Memory B cell (primary cell): Measurements from ENCODE around the gene ADAM12.

ENCODE experiments used
- ATAC-seq: fragments of 150-1000 bp; cut with Tn5 transposase; 2 replicates; pipeline ENCODE4 v1.10.0; 2021; ENCODE audit warnings: low read depth, mild to moderate bottlenecking, moderate library complexity
- DNase-seq, 2 donors: peaks; one replicate each; pipeline ENCODE4 v3.0.0; 2022; ENCODE audit warnings: low spot score in 2 of 2
- H3K27ac Mint-ChIP-seq: one replicate; pipeline ENCODE4 v1.8.0; 2022; ENCODE audit warnings: mild to moderate bottlenecking, moderate library complexity, mixed read lengths
- H3K27me3 Mint-ChIP-seq: one replicate; pipeline ENCODE4 v1.8.0; 2022; ENCODE audit warnings: mixed read lengths
- H3K36me3 Mint-ChIP-seq: one replicate; pipeline ENCODE4 v1.8.0; 2022; ENCODE audit warnings: mild to moderate bottlenecking, mixed read lengths
- H3K4me1 Mint-ChIP-seq: one replicate; pipeline ENCODE4 v1.8.0; 2022; ENCODE audit warnings: mixed read lengths
- H3K4me3 Mint-ChIP-seq: one replicate; pipeline ENCODE4 v1.8.0; 2022; ENCODE audit warnings: mild to moderate bottlenecking, moderate library complexity, mixed read lengths
- H3K9me3 Mint-ChIP-seq: one replicate; pipeline ENCODE4 v1.8.0; 2022; ENCODE audit warnings: mixed read lengths

The ADAM12 gene

DNA sequence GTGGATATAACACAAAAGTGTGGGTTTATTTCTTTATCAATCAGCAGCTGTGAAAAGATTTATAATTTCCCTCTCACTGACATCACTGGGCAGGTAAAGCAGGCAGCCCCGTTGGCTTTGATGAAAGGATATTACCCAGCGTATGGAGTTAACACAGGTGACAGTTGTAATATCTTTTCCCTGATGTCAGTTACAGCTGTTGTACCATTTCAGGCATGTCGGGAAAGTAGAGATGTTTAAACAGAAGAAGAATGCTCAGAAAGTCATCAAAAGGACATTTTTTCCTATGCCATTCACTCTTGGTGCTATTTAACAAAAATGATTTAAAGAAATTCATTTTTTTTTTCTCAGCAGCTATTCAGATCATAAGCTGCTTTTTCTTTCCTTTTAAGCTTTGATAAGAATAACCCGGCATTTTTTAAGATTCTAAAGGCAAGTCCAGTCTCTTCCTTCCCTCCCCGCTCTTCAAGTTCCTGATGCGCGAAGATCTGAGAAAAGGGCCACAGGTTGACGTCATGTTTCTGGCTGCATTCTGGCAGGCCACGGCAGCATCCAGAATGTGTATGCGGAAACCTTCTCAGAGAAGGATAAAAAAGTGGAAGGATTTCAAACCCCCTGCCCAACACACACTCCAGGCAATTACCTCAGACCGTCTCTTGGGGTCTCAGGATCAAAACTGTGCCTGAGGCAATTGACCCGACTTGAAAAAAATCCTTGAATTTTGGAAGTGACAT lies 32.5 kb upstream of the ADAM12 start:
- H3K4me3 Mint-ChIP-seq = no peak overlapping the region
- H3K9me3 Mint-ChIP-seq = peaks cover 11% of the 10 kb centered on the region
- H3K36me3 Mint-ChIP-seq = no peaks in the 10 kb centered on the region
- peaks cover 2% of the 10 kb centered on the region for H3K27me3 Mint-ChIP-seq
- H3K4me1 Mint-ChIP-seq = no peaks in the 10 kb centered on the region
- ATAC-seq (no peak), DNase-seq (no peak)
- H3K27ac Mint-ChIP-seq = no peak overlapping the region

DNA sequence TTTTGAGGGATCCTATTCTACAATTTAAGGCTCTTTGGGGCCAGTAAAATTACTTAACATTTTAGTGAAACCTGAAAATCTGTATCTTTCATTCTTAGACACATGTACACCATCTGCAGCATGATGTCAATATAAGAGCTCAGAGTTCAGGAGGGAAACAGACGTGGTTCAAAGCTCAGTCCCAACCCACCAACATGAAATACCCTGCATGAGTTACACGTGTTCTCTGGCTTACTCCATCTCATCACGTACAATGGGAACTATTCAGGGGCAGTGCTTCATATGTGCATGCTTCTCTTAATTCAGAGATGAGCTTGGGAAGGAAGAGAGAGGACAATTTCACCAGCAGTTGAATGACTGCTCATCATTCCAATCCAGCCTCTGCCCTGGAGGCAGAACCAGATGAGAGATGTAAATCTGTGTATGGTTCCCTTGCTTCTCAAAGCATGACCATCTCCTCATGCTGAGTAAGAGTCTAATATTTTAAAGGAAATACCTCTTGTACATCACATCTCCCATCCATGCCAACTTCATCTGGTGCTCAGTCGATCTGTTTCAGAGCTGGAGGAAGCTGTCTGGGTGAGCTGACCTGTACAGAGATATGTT lies 29.0 kb upstream of the ADAM12 start:
- peaks cover 8% of the 10 kb centered on the region for H3K9me3 Mint-ChIP-seq
- H3K36me3 Mint-ChIP-seq = no peaks in the 10 kb centered on the region
- H3K4me3 Mint-ChIP-seq = no peak overlapping the region
- H3K27ac Mint-ChIP-seq = no peak overlapping the region
- no peaks in the 10 kb centered on the region for H3K4me1 Mint-ChIP-seq
- peaks cover 2% of the 10 kb centered on the region for H3K27me3 Mint-ChIP-seq
- DNase-seq (no peak), ATAC-seq (no peak)

DNA sequence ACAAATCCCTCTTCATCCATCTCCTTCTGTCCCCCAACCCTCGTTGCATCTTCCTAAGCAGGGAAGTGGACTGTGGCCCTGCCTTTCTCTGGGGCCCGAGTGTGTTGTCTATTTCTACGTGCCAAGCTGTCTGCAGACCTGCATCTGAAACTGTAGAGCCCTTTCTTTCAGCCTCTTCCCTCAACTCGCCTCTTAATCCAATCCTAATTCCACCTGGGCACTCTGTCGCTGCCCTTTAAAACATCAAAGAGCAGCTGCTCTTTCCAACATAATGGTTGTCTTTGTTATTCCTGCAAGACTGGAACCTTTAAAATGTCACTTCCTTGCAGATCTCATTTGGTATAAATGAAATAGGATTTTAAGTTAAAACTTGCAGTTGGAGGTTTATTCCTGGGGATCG lies 21.5 kb upstream of the ADAM12 start:
- Mint-ChIP-seq H3K27me3 (no peaks in the 10 kb centered on the region), H3K27ac (no peak overlapping the region), H3K4me3 (no peak overlapping the region), H3K36me3 (no peaks in the 10 kb centered on the region), H3K4me1 (no peaks in the 10 kb centered on the region), H3K9me3 (no peaks in the 10 kb centered on the region)
- DNase-seq (no peak), ATAC-seq (no peak)

DNA sequence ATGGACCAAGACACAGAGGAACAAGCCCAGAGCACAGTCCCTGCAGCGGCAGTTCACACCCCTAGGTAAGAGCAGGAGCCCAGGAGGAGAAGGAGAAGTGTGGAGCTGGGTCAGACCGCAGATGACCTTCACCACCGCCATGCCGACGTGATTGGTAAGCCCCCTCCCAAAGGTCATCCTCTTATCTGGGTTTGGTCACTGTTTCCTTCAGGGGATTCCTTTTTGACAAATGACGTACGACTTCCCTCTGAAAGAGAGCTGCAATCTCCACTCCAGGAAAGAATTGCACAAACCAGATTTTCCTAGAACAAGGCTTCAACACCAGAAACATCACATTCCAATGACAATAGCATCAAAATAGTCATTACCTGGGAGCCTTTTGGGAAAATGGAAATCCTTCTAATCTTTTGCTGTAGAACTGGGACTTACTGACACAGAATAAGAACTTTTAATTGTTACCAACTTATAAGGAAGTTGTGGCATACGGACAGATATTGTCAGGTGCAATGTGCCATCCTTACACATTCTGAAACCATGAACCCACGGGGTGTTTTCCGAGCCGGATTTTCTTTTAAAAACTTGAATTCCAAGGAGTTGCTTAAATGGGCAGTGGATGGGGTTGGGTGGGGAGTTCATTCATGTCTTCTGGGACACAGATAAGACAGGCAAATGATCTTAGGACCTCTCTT lies 20.8 kb upstream of the ADAM12 start:
- H3K9me3 Mint-ChIP-seq = no peaks in the 10 kb centered on the region
- no peaks in the 10 kb centered on the region for H3K4me1 Mint-ChIP-seq
- H3K27me3 Mint-ChIP-seq = no peaks in the 10 kb centered on the region
- DNase-seq (no peak), ATAC-seq (no peak)
- no peak overlapping the region for H3K27ac Mint-ChIP-seq
- no peak overlapping the region for H3K4me3 Mint-ChIP-seq
- no peaks in the 10 kb centered on the region for H3K36me3 Mint-ChIP-seq

DNA sequence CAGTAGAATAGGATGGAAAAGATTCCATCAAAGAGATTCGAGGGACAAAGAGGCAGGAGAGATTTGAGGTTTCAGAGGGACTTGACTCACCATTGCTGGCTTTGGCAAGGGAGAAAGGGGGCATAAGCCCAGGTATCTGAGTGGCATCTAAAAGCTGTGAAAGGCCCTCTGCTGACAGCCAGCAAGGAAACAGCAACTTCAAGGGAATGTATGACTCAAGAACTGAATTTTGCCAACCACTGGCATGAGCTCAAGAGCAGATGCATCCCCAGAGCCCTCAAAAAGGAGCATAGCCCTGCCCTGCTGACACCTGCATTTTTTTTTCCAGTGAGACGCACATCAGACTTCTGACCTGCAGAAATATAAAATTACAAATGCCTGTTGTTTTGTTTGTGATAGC lies 19.6 kb upstream of the ADAM12 start:
- H3K27me3 Mint-ChIP-seq = no peaks in the 10 kb centered on the region
- no peaks in the 10 kb centered on the region for H3K4me1 Mint-ChIP-seq
- ATAC-seq = no peak
- H3K27ac Mint-ChIP-seq = no peak overlapping the region
- H3K36me3 Mint-ChIP-seq = no peaks in the 10 kb centered on the region
- no peak for DNase-seq
- no peak overlapping the region for H3K4me3 Mint-ChIP-seq
- no peaks in the 10 kb centered on the region for H3K9me3 Mint-ChIP-seq

DNA sequence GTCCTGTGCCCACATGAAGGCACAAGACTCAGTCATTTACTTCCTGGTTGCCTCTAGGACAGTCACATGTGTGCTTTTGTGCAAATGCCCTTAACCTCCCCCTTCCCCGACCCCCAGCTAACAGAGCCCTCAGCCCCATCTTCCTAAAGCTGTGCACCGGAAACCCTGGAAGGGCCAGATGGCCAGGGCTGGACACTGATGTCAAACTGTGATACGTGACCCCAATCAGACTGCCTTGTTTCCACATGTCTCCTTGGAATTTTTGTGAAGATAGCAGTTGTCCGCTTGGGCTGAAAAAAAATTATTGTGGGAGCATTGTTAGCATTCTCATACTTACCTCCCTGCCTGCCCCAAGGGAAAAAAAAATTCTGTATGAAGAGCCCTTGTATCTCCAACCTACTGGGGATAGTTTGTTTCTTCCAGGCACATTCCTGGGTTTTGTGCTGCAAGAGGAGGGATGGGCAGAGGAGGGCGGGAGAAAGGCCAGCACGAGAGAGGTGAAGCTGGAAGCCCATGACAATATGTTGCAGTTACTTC lies 17.0 kb upstream of the ADAM12 start:
- no peak overlapping the region for H3K27ac Mint-ChIP-seq
- ATAC-seq (no peak), DNase-seq (no peak)
- H3K4me1 Mint-ChIP-seq = no peaks in the 10 kb centered on the region
- no peaks in the 10 kb centered on the region for H3K27me3 Mint-ChIP-seq
- no peaks in the 10 kb centered on the region for H3K9me3 Mint-ChIP-seq
- no peak overlapping the region for H3K4me3 Mint-ChIP-seq
- no peaks in the 10 kb centered on the region for H3K36me3 Mint-ChIP-seq

DNA sequence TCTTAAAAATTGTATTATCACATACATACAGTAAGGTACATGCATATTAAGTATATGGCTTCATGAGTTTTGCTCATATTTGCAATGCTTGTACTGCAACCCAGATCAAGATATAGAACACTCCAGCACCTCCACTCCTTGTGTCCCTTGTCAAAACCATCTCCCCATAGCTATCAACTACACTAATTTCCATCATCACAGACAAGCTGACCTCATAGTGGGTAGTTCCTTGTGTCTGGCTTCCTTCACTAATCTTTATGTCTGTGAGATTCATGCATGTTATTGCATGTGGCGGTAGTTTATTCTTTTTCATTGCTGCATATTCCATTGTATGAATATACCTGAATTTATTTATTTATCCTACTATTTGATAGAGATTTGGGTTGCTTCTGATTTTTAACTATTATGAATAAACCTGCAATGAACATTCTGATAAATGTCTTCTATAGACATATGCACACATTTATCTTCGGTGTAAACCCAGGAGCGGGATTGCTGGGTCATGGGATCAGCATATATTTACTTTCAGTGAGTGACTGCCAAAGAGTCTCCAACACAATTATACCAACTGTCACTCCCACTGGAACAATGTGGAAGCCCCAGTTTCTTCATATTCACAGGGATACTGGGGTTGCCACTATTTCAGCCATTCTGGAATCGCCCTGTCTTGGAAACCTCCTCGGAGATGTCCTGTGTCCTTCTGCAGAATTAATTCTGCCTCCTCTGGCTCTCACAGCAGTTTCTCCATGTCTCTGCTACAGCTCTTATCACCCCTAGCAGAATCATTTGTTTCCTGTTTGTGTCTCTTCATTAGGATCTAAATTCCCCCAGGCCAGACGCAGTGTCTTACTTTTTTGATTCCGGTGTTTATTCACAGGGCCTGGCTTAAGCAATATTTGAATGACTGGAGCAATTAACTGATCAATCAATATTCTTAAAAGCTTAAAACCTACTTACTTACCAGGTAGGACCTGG lies 14.7 kb upstream of the ADAM12 start:
- H3K36me3 Mint-ChIP-seq = no peaks in the 10 kb centered on the region
- no peak overlapping the region for H3K4me3 Mint-ChIP-seq
- ATAC-seq = no peak
- no peak for DNase-seq
- no peaks in the 10 kb centered on the region for H3K9me3 Mint-ChIP-seq
- no peaks in the 10 kb centered on the region for H3K4me1 Mint-ChIP-seq
- H3K27me3 Mint-ChIP-seq = no peaks in the 10 kb centered on the region
- H3K27ac Mint-ChIP-seq = no peak overlapping the region

DNA sequence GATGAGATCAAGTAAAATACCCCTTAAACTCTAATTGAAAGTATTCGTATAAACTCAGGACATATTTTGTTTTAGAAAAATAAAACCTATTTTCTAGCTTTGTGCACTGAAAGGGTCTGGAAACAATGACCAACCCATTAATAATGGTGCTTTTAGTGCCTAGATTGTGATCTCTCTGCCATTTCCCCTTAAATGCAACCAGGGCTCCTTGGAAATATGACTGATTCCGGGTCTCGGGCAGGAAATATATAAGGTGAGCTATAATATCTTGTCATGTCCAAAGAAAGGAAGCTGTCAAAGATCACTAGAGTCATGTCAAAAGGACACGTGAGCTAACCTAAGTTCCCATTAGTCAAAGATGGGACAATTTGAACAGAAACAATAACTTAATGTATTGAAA lies 12.4 kb upstream of the ADAM12 start:
- Mint-ChIP-seq H3K27me3 (peaks cover 1% of the 10 kb centered on the region), H3K36me3 (no peaks in the 10 kb centered on the region), H3K27ac (no peak overlapping the region), H3K4me3 (no peak overlapping the region), H3K9me3 (peaks cover 2% of the 10 kb centered on the region), H3K4me1 (no peaks in the 10 kb centered on the region)
- ATAC-seq (no peak), DNase-seq (no peak)

DNA sequence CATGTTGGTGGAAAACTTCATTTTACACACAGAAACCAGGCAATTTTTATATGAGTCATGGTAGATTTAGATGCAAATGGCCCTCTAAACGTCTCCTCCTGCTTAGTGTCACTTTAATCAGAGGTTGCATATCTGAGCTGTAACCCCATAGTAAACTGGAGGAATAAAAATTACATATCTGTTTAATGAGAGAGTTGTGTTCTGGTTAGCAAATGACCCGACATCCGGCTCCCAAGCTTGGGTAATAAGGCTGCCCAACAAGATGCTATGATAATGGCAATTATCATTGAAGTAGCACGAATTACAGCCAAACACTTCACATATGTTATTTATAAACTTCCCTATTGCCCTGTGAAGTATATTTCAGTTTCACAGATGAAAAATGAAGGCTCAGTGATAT lies 10.6 kb upstream of the ADAM12 start:
- no peaks in the 10 kb centered on the region for H3K4me1 Mint-ChIP-seq
- H3K27me3 Mint-ChIP-seq = peaks cover 1% of the 10 kb centered on the region
- ATAC-seq = no peak

DNA sequence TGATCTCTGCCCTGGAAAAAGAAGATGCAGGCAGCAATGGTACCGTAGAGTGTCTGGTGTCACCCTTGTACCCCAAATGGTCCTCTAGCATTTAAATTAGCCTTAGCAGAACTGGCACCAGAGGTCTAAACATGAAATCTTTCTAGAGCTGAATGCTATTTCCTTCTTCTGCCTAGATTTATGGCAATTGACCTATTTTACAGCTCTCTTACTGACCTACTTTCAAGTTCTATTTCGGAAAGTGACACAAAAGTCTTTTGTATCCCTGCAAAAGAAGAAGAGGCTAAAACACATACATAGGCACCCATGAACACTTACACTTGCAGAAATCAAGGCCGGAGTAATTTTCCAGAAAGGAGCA lies 10.1 kb upstream of the ADAM12 start:
- H3K4me3 Mint-ChIP-seq = no peak overlapping the region
- no peaks in the 10 kb centered on the region for H3K4me1 Mint-ChIP-seq
- peaks cover 4% of the 10 kb centered on the region for H3K9me3 Mint-ChIP-seq
- H3K27ac Mint-ChIP-seq = no peak overlapping the region
- H3K27me3 Mint-ChIP-seq = peaks cover 1% of the 10 kb centered on the region
- DNase-seq (no peak), ATAC-seq (no peak)
- H3K36me3 Mint-ChIP-seq = no peaks in the 10 kb centered on the region

More for the DNA sequence above, 10.6 kb upstream of the ADAM12 start:
- no peak for DNase-seq
- Mint-ChIP-seq H3K4me3 (no peak overlapping the region), H3K27ac (no peak overlapping the region), H3K36me3 (no peaks in the 10 kb centered on the region), H3K9me3 (peaks cover 4% of the 10 kb centered on the region)

DNA sequence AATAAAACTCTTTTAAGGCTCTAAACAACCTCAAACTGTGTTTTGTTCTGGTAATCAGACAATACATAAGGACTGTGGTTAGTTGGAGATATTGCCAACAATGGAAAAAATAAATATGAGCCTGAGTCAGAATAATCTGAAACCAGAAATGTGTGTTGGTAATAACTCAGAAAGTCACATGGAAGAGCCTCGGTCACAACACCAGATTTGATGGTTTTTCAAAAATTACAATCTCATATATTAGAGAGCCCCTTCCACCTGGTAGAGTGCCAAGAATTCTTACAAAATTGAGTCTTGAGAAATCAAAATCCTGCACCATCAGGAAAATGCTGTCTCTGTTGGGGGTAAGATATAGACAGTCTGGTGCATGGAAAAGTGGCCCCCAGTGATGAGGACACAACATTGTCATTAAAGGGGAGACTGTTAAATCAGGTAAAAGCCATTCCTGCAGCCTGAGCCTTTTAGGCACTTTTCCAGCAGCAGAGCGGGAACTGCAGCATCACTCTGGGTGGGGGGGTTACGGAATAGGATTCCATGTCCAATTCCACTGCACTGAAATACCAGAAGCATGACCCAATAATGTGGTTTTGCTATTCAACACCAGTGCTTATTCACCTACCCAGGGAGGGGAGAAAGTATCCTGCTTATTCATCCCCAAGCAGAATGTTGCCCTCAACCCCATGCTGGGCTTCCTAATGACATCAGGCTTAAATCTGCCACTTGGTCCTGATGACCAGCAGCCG lies 9.5 kb upstream of the ADAM12 start:
- peaks cover 4% of the 10 kb centered on the region for H3K9me3 Mint-ChIP-seq
- DNase-seq = no peak
- no peaks in the 10 kb centered on the region for H3K4me1 Mint-ChIP-seq
- H3K36me3 Mint-ChIP-seq = no peaks in the 10 kb centered on the region
- H3K27ac Mint-ChIP-seq = no peak overlapping the region
- no peak for ATAC-seq
- H3K4me3 Mint-ChIP-seq = no peak overlapping the region
- peaks cover 1% of the 10 kb centered on the region for H3K27me3 Mint-ChIP-seq

DNA sequence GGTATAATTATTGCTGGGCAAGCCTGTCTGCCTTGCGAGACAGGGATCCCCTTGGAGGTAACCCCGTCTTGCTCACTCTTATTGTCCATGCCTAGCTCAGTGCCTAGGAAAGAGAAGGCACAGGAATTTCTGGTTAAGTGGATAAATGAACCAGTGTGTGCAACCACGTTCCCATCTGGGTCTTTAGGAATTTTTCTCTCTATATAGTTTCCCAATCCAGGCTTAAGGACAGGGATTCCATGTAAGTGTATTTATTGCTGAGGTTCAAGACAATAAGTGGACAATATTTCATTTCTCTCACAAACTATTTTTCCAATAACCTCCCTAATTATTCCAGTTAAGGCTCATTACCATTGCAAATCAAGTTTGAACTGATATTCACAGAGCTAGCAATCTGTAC lies 8.9 kb upstream of the ADAM12 start:
- Mint-ChIP-seq H3K36me3 (no peaks in the 10 kb centered on the region), H3K4me3 (no peak overlapping the region), H3K9me3 (peaks cover 4% of the 10 kb centered on the region), H3K27me3 (peaks cover 1% of the 10 kb centered on the region), H3K4me1 (no peaks in the 10 kb centered on the region), H3K27ac (no peak overlapping the region)
- ATAC-seq = no peak
- no peak for DNase-seq

DNA sequence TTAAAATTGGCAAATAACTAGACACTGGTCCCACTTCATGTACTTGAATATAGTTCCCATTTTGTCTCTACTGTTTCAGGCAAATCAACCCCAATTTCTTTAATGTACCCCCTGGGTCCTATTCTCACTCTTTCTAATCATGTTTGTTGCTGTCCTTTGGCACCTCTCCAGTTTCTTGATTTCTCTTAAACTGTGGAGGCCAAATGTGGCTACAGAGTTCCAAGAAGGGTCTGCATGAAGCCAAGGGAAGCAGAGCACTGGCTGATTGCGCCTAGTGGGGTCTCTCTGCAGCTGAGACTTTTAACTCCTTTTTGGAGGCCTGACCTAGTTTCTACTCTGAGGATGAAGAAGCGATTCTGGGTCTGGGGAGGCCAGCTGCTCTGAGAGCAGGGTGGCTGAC lies 6.7 kb upstream of the ADAM12 start:
- DNase-seq = no peak
- H3K27me3 Mint-ChIP-seq = peaks cover 4% of the 10 kb centered on the region
- H3K36me3 Mint-ChIP-seq = no peaks in the 10 kb centered on the region
- H3K9me3 Mint-ChIP-seq = peaks cover 4% of the 10 kb centered on the region
- no peak overlapping the region for H3K4me3 Mint-ChIP-seq
- no peaks in the 10 kb centered on the region for H3K4me1 Mint-ChIP-seq
- H3K27ac Mint-ChIP-seq = no peak overlapping the region
- no peak for ATAC-seq
